Suprapubic skin (tissue), 4 donors: Measurements from ENCODE around the gene LSM4. TPM values are rescaled to one million over a fixed set of nuclear protein-coding genes. Genes with fewer than 3 reads are reported as not detected.
A peak's percentile ranks its signal among the peaks of the same experiment; 100 is the strongest.

Source experiments
- DNase-seq, 2 donors: peaks; one replicate each; pipeline ENCODE4 v3.0.0-alpha.2; 2019; ENCODE audit warnings: low spot score in 2 of 2
- H3K27ac ChIP-seq: fragments of 200-600 bp; sonication (generic); one replicate; pipeline ENCODE4 v1.5.1; 2019
- H3K27me3 ChIP-seq: fragments of 200-600 bp; sonication (generic); one replicate; pipeline ENCODE4 v1.5.1; 2019
- H3K36me3 ChIP-seq: fragments of 200-600 bp; sonication (generic); one replicate; pipeline ENCODE4 v1.5.1; 2019
- H3K4me1 ChIP-seq: fragments of 200-600 bp; sonication (generic); one replicate; pipeline ENCODE4 v1.5.1; 2019
- H3K4me3 ChIP-seq: fragments of 200-600 bp; sonication (generic); one replicate; pipeline ENCODE4 v1.5.1; 2019; ENCODE audit warnings: mild to moderate bottlenecking
- H3K9me3 ChIP-seq: fragments of 200-600 bp; sonication (generic); one replicate; pipeline ENCODE4 v1.5.1; 2019
- CTCF ChIP-seq, 2 donors: fragments of 200-600 bp in 1 of 2; fragments of 450-650 bp in 1 of 2; sonication (generic) in 1 of 2; IDR thresholded peaks; one replicate each; pipeline ENCODE4 v1.5.1; 2016 to 2019; ENCODE audit warnings: antibody characterized with exemption in 2 of 2, mild to moderate bottlenecking in 1 of 2, moderate library complexity in 1 of 2
- EP300 ChIP-seq: sonication (generic); formaldehyde crosslinking; IDR thresholded peaks from one replicate; pipeline ENCODE4 v1.6.1; 2017; ENCODE audit warnings: antibody characterized with exemption
- POLR2A ChIP-seq, 2 donors: fragments of 450-650 bp; IDR thresholded peaks; one replicate each; pipeline ENCODE4 v1.6.1; 2017; ENCODE audit warnings: antibody characterized with exemption in 2 of 2, mild to moderate bottlenecking in 2 of 2, moderate library complexity in 2 of 2
- POLR2AphosphoS5 ChIP-seq, 3 donors: sonication (generic); formaldehyde crosslinking; IDR thresholded peaks; one replicate each; pipeline ENCODE4 v1.6.1; 2017; ENCODE audit warnings: antibody characterized with exemption in 3 of 3
- WGBS: methylation state at CpG from one replicate; pipeline ENCODE4 v1.1.5; 2018; 5-methylcytosine and 5-hydroxymethylcytosine counted together
- total RNA-seq, 4 donors: library from RNA; depleted of rRNA; stranded (reverse); fragments of >200 nt; gene quantifications; one replicate each; pipeline ENCODE4 v1.1.0, GENCODE V29; 2016

LSM4 gene
- total RNA-seq, 4 donors from 2014 or later: 53.1 to 115 (median 103) TPM

- no peak for TF ChIP-seq CTCF (IDR thresholded peaks at IDR 0.05)
- TF ChIP-seq POLR2A (IDR thresholded peaks at IDR 0.05): no peak
- no peak for TF ChIP-seq EP300
- no peak for TF ChIP-seq POLR2AphosphoS5 (IDR thresholded peaks at IDR 0.05)
- H3K4me1 ChIP-seq: peaks cover 7% of the 10 kb centered on the region
- H3K9me3 ChIP-seq: no peaks in the 10 kb centered on the region
- WGBS: 66% methylated on average over 6 of the region's 6 CpGs
- H3K4me3 ChIP-seq: no peak overlapping the region
- no peaks in the 10 kb centered on the region for H3K27me3 ChIP-seq
- no peaks in the 10 kb centered on the region for H3K36me3 ChIP-seq
- no peak for DNase-seq
- H3K27ac ChIP-seq: no peak overlapping the region
Observed at GRCh38 chr19:18333680-18334079, 10.8 kb upstream of the LSM4 start.

- 79% methylated on average over 12 of the region's 15 CpGs for WGBS
Observed at GRCh38 chr19:18332917-18333530, 10.1 kb upstream of the LSM4 start.

GRCh38 chr19:18330868-18331267 lies 8.0 kb upstream of the LSM4 start:
- no peaks in the 10 kb centered on the region for H3K27me3 ChIP-seq
- DNase-seq: no peak
- no peaks in the 10 kb centered on the region for H3K36me3 ChIP-seq
- peaks cover 11% of the 10 kb centered on the region for H3K4me1 ChIP-seq
- no peak for TF ChIP-seq POLR2AphosphoS5 (IDR thresholded peaks at IDR 0.05)
- no peak for TF ChIP-seq POLR2A (IDR thresholded peaks at IDR 0.05)
- TF ChIP-seq EP300: no peak
- no peak for TF ChIP-seq CTCF (IDR thresholded peaks at IDR 0.05)
- no peak overlapping the region for H3K4me3 ChIP-seq
- H3K27ac ChIP-seq: no peak overlapping the region
- WGBS: 87% methylated on average over 9 of the region's 9 CpGs
- H3K9me3 ChIP-seq: no peaks in the 10 kb centered on the region

More at GRCh38 chr19:18332917-18333530, 10.1 kb upstream of the LSM4 start:
- Histone ChIP-seq H3K4me3 (no peak overlapping the region), H3K27ac (no peak overlapping the region), H3K36me3 (no peaks in the 10 kb centered on the region), H3K4me1 (peaks cover 11% of the 10 kb centered on the region), H3K27me3 (no peaks in the 10 kb centered on the region), H3K9me3 (no peaks in the 10 kb centered on the region)
- no peak for DNase-seq
- TF ChIP-seq CTCF (IDR thresholded peaks at IDR 0.05): no peak
- no peak for TF ChIP-seq POLR2A (IDR thresholded peaks at IDR 0.05)

DNA sequence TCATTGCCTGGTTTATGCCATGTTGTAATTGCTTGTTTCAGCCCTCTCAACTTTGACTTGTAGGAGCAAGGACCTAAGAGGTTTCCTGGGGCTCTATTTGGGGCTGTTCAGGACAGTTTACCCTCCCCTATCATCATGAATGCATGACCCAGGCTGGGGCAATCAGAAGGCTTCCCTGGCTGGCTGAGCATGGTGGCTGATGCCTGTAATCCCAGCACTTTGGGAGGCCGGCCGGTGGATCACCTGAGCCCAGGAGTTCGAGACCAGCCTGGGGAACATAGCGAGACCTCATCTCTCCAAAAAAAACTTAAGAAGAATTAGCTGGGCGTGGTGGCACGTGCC lies 6.1 kb upstream of the LSM4 start:
- Histone ChIP-seq H3K4me1 (peaks cover 13% of the 10 kb centered on the region), H3K27me3 (no peaks in the 10 kb centered on the region), H3K9me3 (no peaks in the 10 kb centered on the region), H3K4me3 (peak overlapping the region; percentile 22), H3K27ac (peak overlapping the region; percentile 31), H3K36me3 (no peaks in the 10 kb centered on the region)
- 37% methylated on average over 6 of the region's 6 CpGs for WGBS
- no peak for DNase-seq
- no peak for TF ChIP-seq EP300
- TF ChIP-seq POLR2A (IDR thresholded peaks at IDR 0.05): no peak
- TF ChIP-seq CTCF (IDR thresholded peaks at IDR 0.05): no peak
- no peak for TF ChIP-seq POLR2AphosphoS5 (IDR thresholded peaks at IDR 0.05)

- WGBS: 4% methylated on average over 9 of the region's 9 CpGs
- H3K27me3 ChIP-seq: no peaks in the 10 kb centered on the region
- no peaks in the 10 kb centered on the region for H3K9me3 ChIP-seq
- peak overlapping the region; percentile 31 for H3K27ac ChIP-seq
- DNase-seq: peak; percentile 96 to 97
- peak overlapping the region; percentile 22 for H3K4me3 ChIP-seq
- H3K4me1 ChIP-seq: peaks cover 18% of the 10 kb centered on the region
- TF ChIP-seq POLR2AphosphoS5 (IDR thresholded peaks at IDR 0.05) (peak in 1 of 3 donors; percentile 76), EP300 (no peak), CTCF (IDR thresholded peaks at IDR 0.05) (peak; percentile 86 to 99)
- H3K36me3 ChIP-seq: no peaks in the 10 kb centered on the region
Observed at GRCh38 chr19:18328340-18329034, 5.6 kb upstream of the LSM4 start.
